NCI-H2081 (cell line): Measurements from ENCODE around the gene IL3.

ENCODE experiments used
- DNase-seq, 2 experiments: peaks; one replicate each; lab custom pipeline; 2025; lab: John Stamatoyannopoulos, UW

IL3 gene

DNA sequence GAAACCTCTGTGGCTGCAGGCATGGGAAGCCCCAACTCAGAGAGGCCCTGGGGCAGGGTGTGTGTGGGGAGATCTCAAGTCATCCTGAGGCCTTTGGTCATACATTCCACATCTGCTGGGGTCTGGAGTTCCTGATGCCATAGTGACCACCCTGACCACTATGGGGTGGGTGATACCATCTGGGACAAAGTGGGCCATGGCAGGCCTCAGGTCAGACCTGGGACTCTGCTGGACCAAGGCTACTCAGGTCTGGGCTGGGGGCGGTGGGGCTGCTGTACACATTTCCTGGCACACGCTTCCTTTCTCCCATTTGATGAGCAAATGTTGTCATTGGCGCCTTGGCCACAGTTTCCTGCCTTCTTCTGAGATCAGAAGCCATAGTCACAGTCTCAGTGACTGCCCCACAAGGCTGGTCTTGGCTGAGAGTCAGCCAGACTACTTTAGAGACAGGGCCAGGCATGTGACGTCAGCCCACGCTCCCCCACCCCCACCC is 33.9 kb upstream of the IL3 start:
- DNase-seq: no peak

DNA sequence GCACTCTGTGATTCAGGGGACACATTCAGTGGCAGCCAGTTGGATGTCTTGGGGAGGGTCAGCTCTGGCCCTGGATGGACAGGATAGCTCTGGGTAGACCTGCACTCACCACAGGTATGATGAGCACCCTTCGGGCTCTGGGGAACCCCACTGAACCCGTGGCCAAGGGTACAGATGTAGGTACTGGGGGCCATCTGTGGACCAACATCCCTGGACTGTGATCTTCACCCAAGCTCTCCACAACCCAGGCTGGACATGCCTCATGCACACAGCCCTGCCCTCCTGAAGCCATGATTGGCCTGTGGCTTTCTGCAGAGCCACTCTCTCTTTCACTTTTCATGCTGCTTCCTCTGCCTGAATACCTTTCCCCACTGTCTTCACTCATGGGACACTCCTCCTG is 33.4 kb upstream of the IL3 start:
- no peak for DNase-seq

DNA sequence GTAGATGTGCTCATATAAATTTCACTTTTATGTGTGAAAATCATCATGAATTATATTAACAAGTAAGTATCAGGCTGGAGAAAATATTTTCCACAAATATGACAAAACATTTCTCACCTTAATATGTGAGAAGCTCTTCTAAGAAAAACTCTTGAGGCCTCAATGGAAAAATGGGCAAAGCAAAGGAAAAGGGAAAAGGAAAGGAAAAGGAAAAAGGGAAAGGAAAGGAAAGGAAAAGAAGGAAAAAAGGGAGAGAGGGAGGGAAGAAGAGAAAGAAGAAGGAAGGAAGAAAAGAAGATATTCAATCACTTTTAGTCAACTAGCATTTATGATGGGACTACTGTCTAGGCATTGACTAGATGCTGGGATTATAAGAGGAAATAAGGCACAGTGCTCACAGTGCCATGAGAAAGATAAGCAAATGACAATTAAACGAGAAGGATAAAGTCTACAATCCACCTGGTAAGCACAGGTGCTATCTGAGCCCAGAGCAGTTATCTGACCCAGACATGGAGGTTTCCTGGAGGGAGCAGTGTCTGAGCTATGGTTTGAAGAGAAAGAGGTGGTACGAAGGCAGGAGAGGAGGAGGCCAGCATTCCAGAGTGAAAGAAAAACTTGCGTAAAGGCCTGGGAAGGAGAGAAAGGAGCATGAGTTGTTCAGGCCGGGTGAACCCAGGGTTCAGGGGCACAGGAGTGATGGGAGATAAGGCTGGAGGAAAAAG is 30.7 kb upstream of the IL3 start:
- no peak for DNase-seq

DNA sequence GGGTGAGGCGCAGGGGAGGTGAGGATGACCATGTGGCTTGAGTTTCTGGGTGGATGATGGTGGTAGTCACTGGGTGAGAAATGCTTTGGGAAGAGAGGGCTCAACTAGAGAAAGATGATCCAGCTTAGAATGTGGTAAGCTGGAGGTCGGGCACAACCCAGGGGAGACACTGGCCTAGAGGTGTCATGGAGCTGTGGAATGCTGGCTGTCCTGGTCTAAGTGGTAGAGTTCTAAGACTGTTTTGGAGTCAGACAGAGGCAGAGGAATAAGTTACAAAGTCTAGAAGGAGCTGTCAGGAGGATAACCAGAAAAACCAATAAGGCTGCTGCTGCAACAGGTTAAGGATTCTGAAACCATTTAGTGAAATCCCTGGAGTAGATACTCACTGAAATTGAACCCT is 29.8 kb upstream of the IL3 start:
- no peak for DNase-seq

GRCh38 chr5:132032196-132032595 is 28.3 kb upstream of the IL3 start:
- no peak for DNase-seq

DNA sequence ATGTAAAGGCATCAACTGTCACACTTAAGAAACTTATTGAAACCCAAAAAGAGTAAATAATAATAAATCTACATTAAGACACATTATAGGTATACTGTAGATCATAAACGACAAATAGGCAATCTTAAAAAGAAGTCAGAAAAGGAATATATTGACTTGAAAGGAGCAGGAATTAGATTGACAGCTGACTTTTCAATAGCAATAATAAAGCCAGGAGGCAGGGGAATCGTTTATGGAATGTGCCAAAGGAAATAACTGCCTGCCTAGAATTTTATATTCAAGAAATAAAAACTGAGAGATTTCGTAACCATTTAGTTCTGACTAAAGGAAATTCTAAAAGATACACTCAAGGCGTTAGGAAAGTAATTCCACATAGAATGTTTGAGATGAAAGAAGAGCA is 27.3 kb upstream of the IL3 start:
- DNase-seq: no peak

DNA sequence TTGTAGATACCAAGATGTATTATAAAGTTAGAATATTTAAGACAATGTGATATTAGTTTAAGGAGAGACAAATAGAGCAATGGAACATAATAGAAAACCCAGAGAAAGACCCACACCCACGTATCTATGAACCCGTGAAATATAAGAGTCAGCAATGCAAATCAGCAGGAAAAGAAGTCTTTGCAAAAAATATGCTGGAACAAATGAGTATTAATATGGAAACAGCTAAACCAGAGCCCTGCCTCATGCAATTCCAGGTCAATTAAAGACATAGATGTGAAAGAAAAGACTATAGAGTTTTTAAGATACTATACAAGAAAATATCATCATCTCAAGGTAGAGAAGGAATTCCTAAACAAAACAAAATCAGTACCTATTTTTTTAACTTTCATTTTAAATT is 23.1 kb upstream of the IL3 start:
- DNase-seq: no peak

- DNase-seq: no peak
These were observed 16.2 kb upstream of the IL3 start for GRCh38 chr5:132044207-132044606.

GRCh38 chr5:132046880-132047299 is 13.6 kb upstream of the IL3 start:
- DNase-seq: no peak

GRCh38 chr5:132049093-132049492 is 11.4 kb upstream of the IL3 start:
- no peak for DNase-seq

DNA sequence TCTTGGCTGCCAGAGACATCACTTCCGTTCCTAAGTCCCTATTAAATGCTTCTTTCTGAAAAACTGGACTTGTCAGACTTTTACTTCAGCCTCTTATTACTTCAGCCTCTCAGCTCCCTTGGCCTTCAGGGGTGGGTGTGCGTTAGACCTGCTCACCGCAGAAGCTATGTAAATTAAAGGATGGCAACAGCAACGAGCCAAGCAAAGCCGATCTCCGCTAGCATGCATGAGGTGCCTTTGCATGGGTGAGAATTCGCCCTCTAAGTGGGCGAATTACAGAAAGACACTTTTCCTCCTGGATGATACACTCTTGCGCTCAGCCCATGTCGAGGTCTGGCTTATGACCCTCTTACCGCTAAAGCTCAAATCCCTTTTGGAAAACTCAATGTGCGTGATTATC is 10.9 kb upstream of the IL3 start:
- DNase-seq: no peak

DNA sequence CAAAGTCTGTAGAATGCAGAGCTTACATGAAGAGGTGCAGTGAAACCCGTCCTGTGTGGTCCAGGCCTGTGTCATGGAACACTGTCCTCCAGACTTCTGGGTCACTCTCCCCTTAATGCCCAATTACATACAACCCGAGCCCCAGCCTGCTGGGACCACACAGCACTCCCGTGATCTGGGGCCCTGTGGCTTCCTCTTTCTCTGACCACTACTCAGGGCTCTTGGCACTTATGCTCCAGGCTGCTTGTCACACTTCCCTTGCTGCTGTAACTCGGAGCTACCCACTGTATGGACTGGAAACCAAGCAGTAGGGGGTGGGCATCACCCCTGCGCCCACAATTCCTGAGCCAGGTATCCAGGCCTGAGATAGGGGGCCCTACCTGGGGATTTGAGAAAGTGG is 10.3 kb upstream of the IL3 start:
- DNase-seq: no peak

- DNase-seq: no peak
These were observed 9.5 kb upstream of the IL3 start for GRCh38 chr5:132050661-132051552.

DNA sequence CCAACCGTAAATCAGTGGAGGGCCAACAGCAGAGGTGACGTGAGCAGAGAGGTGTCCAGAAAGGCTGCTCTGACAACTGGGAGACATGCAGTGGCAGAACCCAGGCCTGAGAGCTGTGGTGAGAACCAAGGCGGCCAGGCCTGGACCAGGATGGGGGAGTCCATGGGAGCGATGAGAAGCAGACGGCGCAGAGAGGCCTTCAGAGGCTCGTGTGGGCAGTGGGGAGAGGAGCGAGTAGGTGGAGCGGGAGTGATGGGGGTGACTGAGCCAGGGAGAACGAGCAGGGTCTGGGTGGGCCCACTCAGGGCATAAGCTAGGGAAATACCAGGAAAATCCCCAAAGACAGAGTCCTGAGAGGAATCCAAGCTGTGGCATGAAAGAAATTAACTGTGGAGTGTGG is 7.9 kb upstream of the IL3 start:
- no peak for DNase-seq

- no peak for DNase-seq
These were observed 7.0 kb upstream of the IL3 start for GRCh38 chr5:132053483-132053882.

GRCh38 chr5:132054031-132054696 is 6.3 kb upstream of the IL3 start:
- DNase-seq: no peak

DNA sequence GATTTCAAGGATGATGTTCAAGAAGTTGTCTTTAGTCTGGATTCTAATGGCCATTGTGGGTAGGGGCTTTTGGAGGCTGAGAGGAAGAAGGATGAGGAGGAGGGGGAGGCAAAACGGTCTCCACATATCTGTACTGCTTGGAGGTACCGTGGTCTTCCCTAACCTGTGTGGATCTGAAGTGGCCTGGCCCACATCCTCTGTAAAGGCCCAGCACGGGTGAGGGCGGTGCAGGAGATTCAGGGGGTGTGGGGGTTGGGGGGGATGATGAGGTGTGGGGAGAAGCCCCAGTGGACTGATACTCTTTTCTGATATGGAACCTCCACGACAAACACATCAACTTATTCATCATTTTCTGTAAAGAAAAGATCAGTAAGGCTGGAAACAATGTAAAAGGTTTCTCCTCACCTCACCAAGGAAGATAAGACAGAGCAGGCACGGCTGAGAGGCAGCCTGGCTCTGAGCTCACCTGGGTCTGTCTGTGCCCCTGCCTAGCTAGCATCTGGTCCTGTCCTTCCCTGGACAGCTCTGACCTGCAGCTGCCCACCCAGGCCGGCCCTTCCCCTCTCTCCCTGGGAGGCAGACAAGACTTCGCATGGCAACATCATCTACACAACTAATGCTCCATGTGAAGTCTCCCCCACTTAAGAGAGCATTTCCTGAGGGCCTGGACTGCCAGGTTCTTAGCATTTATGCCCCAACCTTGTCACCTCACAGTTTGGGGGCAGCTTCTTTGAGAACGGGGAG is 5.6 kb upstream of the IL3 start:
- no peak for DNase-seq

- DNase-seq: peak in 1 of 2 experiments; percentile 1
These were observed 5.0 kb upstream of the IL3 start for GRCh38 chr5:132055441-132055807.

GRCh38 chr5:132055808-132056609 is 4.4 kb upstream of the IL3 start:
- DNase-seq: no peak

DNA sequence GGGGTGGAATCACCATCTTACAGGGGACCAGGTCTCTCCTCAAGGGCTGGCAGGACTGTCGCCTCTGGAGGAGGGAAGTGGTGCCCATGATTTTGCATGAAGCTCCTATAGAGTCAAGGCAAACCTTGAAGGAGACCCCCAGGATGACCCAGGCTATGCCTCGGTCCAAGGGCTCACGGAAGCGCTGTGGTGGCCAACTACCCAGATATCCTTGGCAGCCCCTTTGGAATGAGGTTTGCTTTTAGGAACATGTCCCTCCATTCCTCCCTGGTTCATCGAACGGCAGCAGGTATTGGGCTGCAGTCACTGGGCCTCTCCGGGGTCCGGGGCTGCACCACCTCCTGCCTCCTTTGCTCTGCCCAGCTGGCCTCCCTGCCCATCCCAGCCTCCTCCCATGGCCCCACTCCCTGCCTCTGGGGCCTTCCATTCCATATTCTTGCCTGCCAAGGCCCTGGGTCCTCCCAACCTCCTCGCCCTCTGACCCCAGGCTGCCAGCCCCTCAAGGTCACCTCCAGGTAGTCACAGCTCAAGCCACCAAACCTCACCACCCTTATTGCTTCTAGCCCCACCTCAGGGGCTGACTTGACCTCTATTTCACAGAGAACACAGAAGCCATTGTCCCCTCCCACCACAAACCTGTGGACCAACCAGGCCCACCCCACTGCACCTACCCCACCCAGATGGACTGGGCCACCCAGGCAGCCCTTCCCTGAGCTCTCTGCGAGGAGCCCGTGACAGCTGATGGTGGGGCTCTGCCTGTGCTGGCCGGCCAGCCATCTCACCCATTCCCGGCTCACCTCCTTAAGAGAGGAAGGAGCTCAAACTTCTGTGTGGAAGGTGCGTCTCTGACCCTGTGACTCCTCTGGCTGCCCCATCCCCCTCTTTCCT is 3.6 kb upstream of the IL3 start:
- no peak for DNase-seq
